Trophoblast cell (in vitro differentiated cells and primary cell): ENCODE measurements around the gene GOLGA7B.
"Not testable (repeated sequence)": the region's sequence is repeated elsewhere in the genome, so short reads cannot be mapped to it uniquely, and the experiment has no call there.

Source experiments
- DNase-seq, 2 donors: peaks; one replicate each; pipeline ENCODE4 v3.0.0-alpha.2; 2016
- H2AFZ ChIP-seq: 2 replicates; pipeline ENCODE4 v1.6.1; 2013; ENCODE audit warnings: low read length, moderate library complexity, mild to moderate bottlenecking; ENCODE audit not compliant: insufficient read depth, poor library complexity
- H2AK5ac ChIP-seq: 2 replicates; pipeline ENCODE4 v1.6.1; 2013; ENCODE audit warnings: mild to moderate bottlenecking, low read length
- H2BK120ac ChIP-seq: 2 replicates; pipeline ENCODE4 v1.6.1; 2013; ENCODE audit warnings: low read length, mild to moderate bottlenecking, moderate library complexity; ENCODE audit not compliant: insufficient read depth, poor library complexity
- H2BK12ac ChIP-seq: 2 replicates; pipeline ENCODE4 v1.6.1; 2013; ENCODE audit warnings: mild to moderate bottlenecking, low read length, moderate library complexity
- H2BK5ac ChIP-seq: 2 replicates; pipeline ENCODE4 v1.6.1; 2013; ENCODE audit warnings: low read length, low read depth, moderate library complexity, mild to moderate bottlenecking; ENCODE audit not compliant: poor library complexity
- H3K14ac ChIP-seq: 2 replicates; pipeline ENCODE4 v1.6.1; 2013; ENCODE audit warnings: mild to moderate bottlenecking, low read length
- H3K18ac ChIP-seq: 2 replicates; pipeline ENCODE4 v1.6.1; 2013; ENCODE audit warnings: mild to moderate bottlenecking, low read length
- H3K23ac ChIP-seq: 2 replicates; pipeline ENCODE4 v1.6.1; 2013; ENCODE audit warnings: low read length
- H3K27ac ChIP-seq: 2 replicates; pipeline ENCODE4 v1.5.1; 2013; ENCODE audit warnings: low read depth, mild to moderate bottlenecking, inconsistent platforms, low read length, moderate library complexity
- H3K27me3 ChIP-seq: 2 replicates; pipeline ENCODE4 v1.6.1; 2013; ENCODE audit warnings: inconsistent platforms, mild to moderate bottlenecking, low read length, moderate library complexity; ENCODE audit not compliant: insufficient read depth
- H3K36me3 ChIP-seq, 2 experiments: 1 replicate in 1 of 2; 2 replicates in 1 of 2; pipeline ENCODE4 v1.6.1; 2013; ENCODE audit warnings: low read length in 2 of 2, mild to moderate bottlenecking in 2 of 2, moderate library complexity in 1 of 2; ENCODE audit not compliant: insufficient read depth in 2 of 2, control insufficient read depth in 1 of 2
- H3K4ac ChIP-seq: 2 replicates; pipeline ENCODE4 v1.6.1; 2013; ENCODE audit warnings: low read depth, mild to moderate bottlenecking, low read length, moderate library complexity
- H3K4me1 ChIP-seq, 2 experiments: 1 replicate in 1 of 2; 2 replicates in 1 of 2; pipeline ENCODE4 v1.6.1; 2013; ENCODE audit warnings: low read length in 2 of 2, mild to moderate bottlenecking in 2 of 2, moderate library complexity in 1 of 2; ENCODE audit not compliant: insufficient read depth in 2 of 2, control insufficient read depth in 1 of 2
- H3K4me2 ChIP-seq: 2 replicates; pipeline ENCODE4 v1.6.1; 2013; ENCODE audit warnings: inconsistent platforms, mild to moderate bottlenecking, low read length, moderate library complexity
- H3K4me3 ChIP-seq: 2 replicates; pipeline ENCODE4 v1.5.1; 2013; ENCODE audit warnings: mild to moderate bottlenecking, low read depth, low read length, inconsistent platforms
- H3K79me1 ChIP-seq: one replicate; pipeline ENCODE4 v1.6.1; 2013; ENCODE audit warnings: low read length
- H3K79me2 ChIP-seq: 2 replicates; pipeline ENCODE4 v1.6.1; 2013; ENCODE audit warnings: low read length, mild to moderate bottlenecking; ENCODE audit not compliant: control insufficient read depth, insufficient read depth, poor library complexity
- H3K9ac ChIP-seq: 2 replicates; pipeline ENCODE4 v1.6.1; 2013; ENCODE audit warnings: mild to moderate bottlenecking, low read length
- H3K9me3 ChIP-seq: 2 replicates; pipeline ENCODE4 v1.6.1; 2013; ENCODE audit warnings: low read depth, mild to moderate bottlenecking, control low read depth, inconsistent platforms, low read length; ENCODE audit not compliant: insufficient read depth
- H4K12ac ChIP-seq: 2 replicates; pipeline ENCODE4 v1.6.1; 2013; ENCODE audit warnings: low read depth, mild to moderate bottlenecking, low read length, moderate library complexity
- H4K8ac ChIP-seq: 2 replicates; pipeline ENCODE4 v1.6.1; 2013; ENCODE audit warnings: low read depth, mild to moderate bottlenecking, low read length, moderate library complexity
- H4K91ac ChIP-seq: one replicate; pipeline ENCODE4 v1.6.1; 2013; ENCODE audit warnings: low read depth, mild to moderate bottlenecking, low read length, moderate library complexity
- WGBS: extraction: QIAGEN DNeasy Blood & Tissue Kit; methylation state at CpG from one replicate; pipeline ENCODE4 v1.1.7; 2013; ENCODE audit warnings: missing lambda C conversion rate; ENCODE audit not compliant: insufficient read length, insufficient coverage; ENCODE audit errors: extremely low coverage; 5-methylcytosine and 5-hydroxymethylcytosine counted together

GOLGA7B gene

GRCh38 chr10:97841166-97841565 is 8.5 kb upstream of the GOLGA7B start:
- not testable (repeated sequence) for H3K27me3 ChIP-seq, H3K4ac ChIP-seq, H3K4me1 ChIP-seq, H2BK120ac ChIP-seq, H3K23ac ChIP-seq, H3K79me1 ChIP-seq, H3K36me3 ChIP-seq, H3K79me2 ChIP-seq, H3K4me3 ChIP-seq, H3K18ac ChIP-seq, DNase-seq, H4K12ac ChIP-seq, H2AK5ac ChIP-seq, H2AFZ ChIP-seq, H2BK5ac ChIP-seq, H3K9me3 ChIP-seq, H2BK12ac ChIP-seq, H4K8ac ChIP-seq, H3K4me2 ChIP-seq, H3K27ac ChIP-seq, H3K14ac ChIP-seq, H4K91ac ChIP-seq, H3K9ac ChIP-seq
- no CpG with 5 or more reads among the region's 22 CpGs for WGBS

GRCh38 chr10:97842114-97842513 is 7.5 kb upstream of the GOLGA7B start:
- not testable (repeated sequence) for H3K4me3 ChIP-seq, H3K4ac ChIP-seq, H3K14ac ChIP-seq, H3K4me1 ChIP-seq, H3K23ac ChIP-seq, H3K4me2 ChIP-seq, H3K27ac ChIP-seq, H2AK5ac ChIP-seq, H4K91ac ChIP-seq, DNase-seq, H2BK5ac ChIP-seq, H4K8ac ChIP-seq, H3K9me3 ChIP-seq, H3K27me3 ChIP-seq, H3K9ac ChIP-seq, H3K36me3 ChIP-seq, H2AFZ ChIP-seq, H2BK120ac ChIP-seq, H3K18ac ChIP-seq, H3K79me2 ChIP-seq, H4K12ac ChIP-seq, H2BK12ac ChIP-seq, H3K79me1 ChIP-seq
- WGBS, result no CpG with 5 or more reads among the region's 3 CpGs

GRCh38 chr10:97842656-97843280 is 6.9 kb upstream of the GOLGA7B start:
- Histone ChIP-seq H3K23ac (no peak overlapping the region), H2BK12ac (no peak overlapping the region), H2AK5ac (no peak overlapping the region), H3K79me1 (no peaks in the 10 kb centered on the region), H3K4me3 (no peak overlapping the region), H3K4me1 (no peaks in the 10 kb centered on the region), H3K4me2 (no peak overlapping the region), H3K18ac (no peak overlapping the region), H3K79me2 (no peaks in the 10 kb centered on the region), H3K27me3 (no peaks in the 10 kb centered on the region), H3K36me3 (no peaks in the 10 kb centered on the region), H4K91ac (no peak overlapping the region), H3K14ac (no peak overlapping the region), H2AFZ (no peak overlapping the region), H3K27ac (no peak overlapping the region), H4K12ac (no peak overlapping the region), H4K8ac (no peak overlapping the region), H2BK120ac (no peak overlapping the region), H2BK5ac (no peak overlapping the region), H3K9ac (no peak overlapping the region), H3K9me3 (peaks cover 5% of the 10 kb centered on the region), H3K4ac (no peak overlapping the region)
- no CpG with 5 or more reads among the region's 7 CpGs for WGBS
- no peak for DNase-seq

DNA sequence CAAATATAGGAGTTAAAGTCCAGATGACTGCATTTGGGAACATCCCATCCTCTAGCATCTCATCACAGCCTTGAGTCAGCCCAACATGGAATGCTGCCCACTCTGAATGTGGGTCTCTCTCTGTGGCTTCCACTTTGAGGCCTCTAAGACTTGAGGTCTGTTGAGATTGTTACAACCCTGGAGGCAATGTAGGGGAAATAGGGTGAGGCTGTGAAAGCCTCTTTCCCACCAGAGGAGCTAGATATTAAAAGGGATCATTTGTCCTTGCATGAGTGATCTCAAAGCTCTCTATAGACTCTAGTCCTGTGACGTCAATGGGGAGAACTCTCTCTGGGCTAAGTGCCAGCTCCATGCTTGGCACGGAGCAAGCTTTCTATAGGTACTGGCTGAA is 6.4 kb upstream of the GOLGA7B start:
- WGBS, result no CpG with 5 or more reads among the region's 2 CpGs
- no peak overlapping the region for H3K27ac ChIP-seq

More for the DNA sequence above, 6.4 kb upstream of the GOLGA7B start:
- peaks cover 2% of the 10 kb centered on the region for H3K9me3 ChIP-seq
- H2AFZ ChIP-seq, result no peak overlapping the region
- no peak overlapping the region for H4K91ac ChIP-seq
- no peak overlapping the region for H3K14ac ChIP-seq
- no peak overlapping the region for H2BK5ac ChIP-seq
- H2BK12ac ChIP-seq, result no peak overlapping the region
- no peaks in the 10 kb centered on the region for H3K36me3 ChIP-seq
- no peaks in the 10 kb centered on the region for H3K27me3 ChIP-seq
- H4K12ac ChIP-seq, result no peak overlapping the region
- no peaks in the 10 kb centered on the region for H3K79me1 ChIP-seq
- no peak overlapping the region for H2AK5ac ChIP-seq
- H3K79me2 ChIP-seq, result no peaks in the 10 kb centered on the region
- H3K4ac ChIP-seq, result no peak overlapping the region
- no peak overlapping the region for H4K8ac ChIP-seq
- DNase-seq, result no peak
- H3K18ac ChIP-seq, result no peak overlapping the region
- no peak overlapping the region for H3K9ac ChIP-seq
- H3K23ac ChIP-seq, result no peak overlapping the region
- H3K4me3 ChIP-seq, result no peak overlapping the region
- no peaks in the 10 kb centered on the region for H3K4me1 ChIP-seq
- H2BK120ac ChIP-seq, result no peak overlapping the region
- no peak overlapping the region for H3K4me2 ChIP-seq
